HepG2 (cell line): ENCODE results near the gene CHST11. TPM values are rescaled to one million over a fixed set of nuclear protein-coding genes. Genes with fewer than 3 reads are reported as not detected.

Source experiments
- ATAC-seq: fragments of 200-7000 bp; cut with Tn5 transposase; 3 replicates; pipeline ENCODE4 v1.9.1; 2020; ENCODE audit warnings: mild to moderate bottlenecking, moderate library complexity
- BruUV-seq: library from RNA; stranded (reverse); fragments of 400-500 nt; replicated peaks from 2 replicates; lab custom pipeline; 2021; lab: Mats Ljungman, UMichigan
- CTCF ChIA-PET: fragments of 300-600 bp; formaldehyde crosslinking; extraction: SDS; loops from one replicate; lab custom pipeline; 2021; ENCODE audit warnings: low total read pairs, inconsistent platforms, low intra/inter-chr PET ratio; lab: Yijun Ruan, JAX
- POLR2A ChIA-PET: fragments of 350-600 bp; sonication (Branson Sonifier 250); formaldehyde crosslinking; loops from one replicate; lab custom pipeline; 2020; ENCODE audit warnings: antibody characterized with exemption, inconsistent platforms; lab: Yijun Ruan, JAX
- DNase-seq: peaks from one replicate; pipeline ENCODE4 v3.0.0-alpha.2; 2015; ENCODE audit warnings: low spot score
- FAIRE-seq: peaks from 3 replicates; lab custom pipeline; 2011; peaks lifted over from hg19 to GRCh38; lab: Jason Lieb, UNC
- H2AFZ ChIP-seq: one replicate; pipeline ENCODE4 v1.6.1; 2011; ENCODE audit warnings: low read length, inconsistent platforms
- H3K27ac ChIP-seq: fragments of 300-600 bp; 3 replicates; pipeline ENCODE4 v1.8.0; 2011; ENCODE audit warnings: mixed run types, mild to moderate bottlenecking, mixed read lengths, low read length, inconsistent platforms; ENCODE audit not compliant: insufficient read depth; ENCODE audit errors: extremely low read length
- H3K27me3 ChIP-seq, 2 experiments: fragments of 200-600 bp in 1 of 2; 2 replicates in 1 of 2; 3 replicates in 1 of 2; pipeline versions ENCODE4 v1.6.0 to v1.8.0; 2011; ENCODE audit warnings: low read length in 2 of 2, mild to moderate bottlenecking in 2 of 2, moderate library complexity in 2 of 2, inconsistent platforms in 1 of 2; ENCODE audit not compliant: insufficient read depth in 2 of 2, control insufficient read depth in 1 of 2
- H3K36me3 ChIP-seq, 2 experiments: fragments of 200-600 bp in 1 of 2; replicated peaks in 1 of 2; 2 replicates in 1 of 2; 3 replicates in 1 of 2; pipeline versions ENCODE4 v1.5.1 to v1.8.0; 2011; ENCODE audit warnings: low read length in 2 of 2, inconsistent platforms in 1 of 2; ENCODE audit not compliant: insufficient read depth in 2 of 2, control insufficient read depth in 1 of 2
- H3K4me1 ChIP-seq: 2 replicates; pipeline ENCODE4 v1.5.1; 2012; ENCODE audit warnings: low read length, inconsistent platforms; ENCODE audit not compliant: insufficient read depth
- H3K4me2 ChIP-seq: 2 replicates; pipeline ENCODE4 v1.6.0; 2011; ENCODE audit warnings: low read depth, low read length, inconsistent platforms
- H3K4me3 ChIP-seq, 3 experiments: fragments of 200-600 bp in 1 of 3; sonication (generic), shearing (Covaris generic) in 1 of 3; replicated peaks in 1 of 3; 2 replicates each; pipeline ENCODE4 v1.5.1; 2011 to 2016; ENCODE audit warnings: low read length in 3 of 3, inconsistent platforms in 2 of 3, low read depth in 2 of 3, mild to moderate bottlenecking in 2 of 3, control low read depth in 1 of 3, mixed read lengths in 1 of 3; ENCODE audit not compliant: insufficient read depth in 1 of 3
- H3K79me2 ChIP-seq: one replicate; pipeline ENCODE4 v1.6.1; 2011; ENCODE audit warnings: low read length, inconsistent platforms; ENCODE audit not compliant: insufficient read depth
- H3K9ac ChIP-seq: 2 replicates; pipeline ENCODE4 v1.6.0; 2011; ENCODE audit warnings: mild to moderate bottlenecking, low read depth, low read length, inconsistent platforms; ENCODE audit not compliant: insufficient read depth
- H3K9me3 ChIP-seq: 2 replicates; pipeline ENCODE4 v1.5.1; 2012; ENCODE audit warnings: mild to moderate bottlenecking, low read length
- H4K20me1 ChIP-seq: 2 replicates; pipeline ENCODE4 v1.6.0; 2011; ENCODE audit warnings: inconsistent platforms, mild to moderate bottlenecking, low read length, moderate library complexity; ENCODE audit not compliant: insufficient read depth
- CBX5 ChIP-seq: sonication (generic); formaldehyde crosslinking; IDR thresholded peaks from 2 replicates; pipeline ENCODE4 v1.4.0; 2020; ENCODE audit warnings: missing genetic modification reagents, borderline replicate concordance
- CHD4 ChIP-seq: fragments of 200-600 bp; sonication (generic); IDR thresholded peaks from 2 replicates; pipeline ENCODE4 v1.7.0; 2017; ENCODE audit warnings: mild to moderate bottlenecking, low read length, borderline replicate concordance
- FOSL1 ChIP-seq: sonication (generic); formaldehyde crosslinking; IDR thresholded peaks from 2 replicates; pipeline ENCODE4 v1.9.0; 2021; ENCODE audit warnings: missing genetic modification reagents, borderline replicate concordance
- MXI1 ChIP-seq: IDR thresholded peaks from 3 replicates; pipeline ENCODE4 v1.6.1; 2012; ENCODE audit warnings: low read depth, low read length, inconsistent platforms, borderline replicate concordance
- PPARG ChIP-seq: conservative IDR thresholded peaks from 2 replicates; pipeline ENCODE4 v1.6.1; 2016; ENCODE audit warnings: missing biosample characterization, missing genetic modification reagents
- PRMT3 ChIP-seq: sonication (generic); formaldehyde crosslinking; IDR thresholded peaks from 2 replicates; pipeline ENCODE4 v1.8.1; 2022; ENCODE audit warnings: low read depth, mild to moderate bottlenecking, moderate library complexity, missing genetic modification reagents, borderline replicate concordance
- SCMH1 ChIP-seq: sonication (generic); formaldehyde crosslinking; IDR thresholded peaks from 2 replicates; pipeline ENCODE4 v1.9.0; 2021; ENCODE audit warnings: missing genetic modification reagents, mild to moderate bottlenecking, borderline replicate concordance
- SNAI1 ChIP-seq: sonication (generic); formaldehyde crosslinking; IDR thresholded peaks from 2 replicates; pipeline ENCODE4 v1.5.0; 2020; ENCODE audit warnings: mild to moderate bottlenecking, missing genetic modification reagents, borderline replicate concordance
- TEAD2 ChIP-seq: sonication (generic); formaldehyde crosslinking; IDR thresholded peaks from 2 replicates; pipeline ENCODE4 v1.9.0; 2021; ENCODE audit warnings: missing genetic modification reagents
- TGIF2 ChIP-seq: IDR thresholded peaks from 2 replicates; pipeline ENCODE4 v1.6.1; 2016; ENCODE audit warnings: control low read depth, missing compliant biosample characterization
- ZFP62 ChIP-seq: sonication (generic); formaldehyde crosslinking; IDR thresholded peaks from 2 replicates; pipeline ENCODE4 v1.4.0; 2020; ENCODE audit warnings: missing genetic modification reagents
- ZNF20 ChIP-seq: sonication (generic); formaldehyde crosslinking; IDR thresholded peaks from 2 replicates; pipeline ENCODE4 v1.4.0; 2020; ENCODE audit warnings: mild to moderate bottlenecking, moderate library complexity, missing genetic modification reagents
- ZNF629 ChIP-seq: sonication (generic); formaldehyde crosslinking; conservative IDR thresholded peaks from 2 replicates; pipeline ENCODE4 v1.5.0; 2020; ENCODE audit warnings: missing genetic modification reagents
- ZXDC ChIP-seq: sonication (generic); formaldehyde crosslinking; IDR thresholded peaks from 2 replicates; pipeline ENCODE4 v1.5.0; 2020; ENCODE audit warnings: mild to moderate bottlenecking, missing genetic modification reagents
- WGBS: methylation state at CpG from one replicate; pipeline ENCODE4 v1.1.6; 2017; ENCODE audit warnings: low lambda C conversion rate; 5-methylcytosine and 5-hydroxymethylcytosine counted together
- in situ Hi-C: cut with HindIII; loops from 2 replicates; pipeline ENCODE4 v1.10.0; 2017; ENCODE audit warnings: low pct_unique_long_range_greater_than_20kb; ENCODE audit not compliant: extremely low pct_ligation_motif_present
- intact Hi-C: fragments of 100-400 bp; cut with micrococcal nuclease; formaldehyde crosslinking; loops from one replicate; pipeline ENCODE4 v1.10.0; 2022; ENCODE audit not compliant: unreplicated experiment
- polyA plus RNA-seq, 8 experiments: library from polyadenylated mRNA; depleted of rRNA in 3 of 8; stranded (reverse) in 7 of 8; unstranded in 1 of 8; fragments of >200 nt; fragmentation: Illumina TruSeq in 4 of 8; extraction: Trizol in 4 of 8; gene quantifications; 2 replicates each; pipeline versions ENCODE4 v1.2.1 to v1.2.3, GENCODE V29; 2011 to 2016; ENCODE audit warnings: low read depth in 4 of 8, missing spikeins in 1 of 8, mixed read lengths in 1 of 8; ENCODE audit not compliant: insufficient read depth in 1 of 8
- total RNA-seq, 5 experiments: library from RNA; depleted of rRNA; stranded (reverse); fragments of >200 nt; fragmentation: Illumina TruSeq; extraction: Trizol; gene quantifications; 2 replicates each; pipeline ENCODE4 v1.2.3, GENCODE V29; 2016; ENCODE audit warnings: low read depth in 1 of 5

The CHST11 gene
- total and polyA plus RNA-seq, 2 of the 13 experiments (the other 11 are each of a cell fraction or from before 2014, with no cell fraction given): 0.15 TPM; not detected in 1

DNA sequence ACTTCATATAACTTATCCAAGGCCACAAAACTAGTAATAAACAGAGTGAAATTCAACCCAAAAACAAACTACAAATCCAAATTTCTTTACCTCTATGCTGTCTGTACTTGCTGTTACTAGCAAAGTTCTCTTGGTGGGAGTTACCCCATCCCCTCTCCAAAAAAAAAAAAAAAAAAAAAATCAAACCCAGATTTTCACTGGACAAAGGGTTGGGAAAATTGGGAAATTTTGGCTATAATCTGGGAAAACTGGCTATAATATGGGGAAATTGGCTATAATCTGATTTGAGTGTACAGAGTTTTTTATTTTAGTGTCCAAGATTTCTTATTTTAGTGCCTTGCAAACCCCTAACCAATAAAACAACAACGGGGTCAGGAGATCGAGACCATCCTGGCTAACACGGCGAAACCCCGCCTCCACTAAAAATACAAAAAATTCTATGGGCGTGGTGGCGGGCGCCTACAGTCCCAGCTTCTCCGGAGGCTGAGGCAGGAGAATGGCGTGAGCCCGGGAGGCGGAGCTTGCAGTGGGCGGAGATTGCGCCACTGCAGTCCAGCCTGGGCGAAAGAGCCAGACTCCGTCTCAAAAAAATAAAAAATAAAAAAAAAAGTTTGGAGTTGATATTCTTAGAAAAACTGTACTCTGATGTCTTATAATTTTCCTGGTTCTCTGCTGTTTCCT is 148.4 kb downstream of the CHST11 start (continued):
- TF ChIP-seq ZXDC (CRISPR knock-in tag) (no peak), PPARG (CRISPR knock-in tag) (no peak), ZNF629 (CRISPR knock-in tag) (no peak), TGIF2 (CRISPR knock-in tag) (no peak), PRMT3 (CRISPR knock-in tag) (no peak), CBX5 (CRISPR knock-in tag) (no peak)
- TF ChIP-seq, all 625 proteins: peak for 0

GRCh38 chr12:104605685-104606084 is 148.9 kb downstream of the CHST11 start:
- no peak overlapping the region for H3K4me3 ChIP-seq
- H3K36me3 ChIP-seq: no peaks in the 10 kb centered on the region
- FAIRE-seq: no peak
- 41% methylated on average over 7 of the region's 10 CpGs for WGBS
- no peak overlapping the region for H3K4me2 ChIP-seq
- POLR2A ChIA-PET: no interaction called here
- intact Hi-C loops: no loop called here
- H3K9ac ChIP-seq: no peak overlapping the region
- no peaks in the 10 kb centered on the region for H3K4me1 ChIP-seq
- CTCF ChIA-PET: no interaction called here
- no peak for ATAC-seq
- in situ Hi-C loops: no loop called here
- no peak overlapping the region for H2AFZ ChIP-seq
- H3K79me2 ChIP-seq: no peaks in the 10 kb centered on the region
- H3K9me3 ChIP-seq: no peaks in the 10 kb centered on the region
- no peak for TF ChIP-seq TEAD2
- TF ChIP-seq TGIF2 (CRISPR knock-in tag): no peak
- TF ChIP-seq MXI1: no peak
- no peak for TF ChIP-seq CHD4
- no peak for TF ChIP-seq SNAI1 (CRISPR knock-in tag)
- TF ChIP-seq FOSL1 (CRISPR knock-in tag): no peak
- TF ChIP-seq SCMH1 (CRISPR knock-in tag): no peak
- no peak for TF ChIP-seq ZFP62 (CRISPR knock-in tag)
- no peak for TF ChIP-seq ZNF20 (CRISPR knock-in tag)
- H3K27me3 ChIP-seq: no peaks in the 10 kb centered on the region; a peak in 2 of 5 replicates
- DNase-seq: no peak
- H4K20me1 ChIP-seq: no peaks in the 10 kb centered on the region
- no TSS peak for BruUV-seq
- no peak overlapping the region for H3K27ac ChIP-seq
